Measurements from ENCODE around the gene OR10A7. TPM values are rescaled to one million over a fixed set of nuclear protein-coding genes. Genes with fewer than 3 reads are reported as not detected.

OR10A7 gene
- total RNA-seq, 2 experiments from 2014 or later = not detected

DNA sequence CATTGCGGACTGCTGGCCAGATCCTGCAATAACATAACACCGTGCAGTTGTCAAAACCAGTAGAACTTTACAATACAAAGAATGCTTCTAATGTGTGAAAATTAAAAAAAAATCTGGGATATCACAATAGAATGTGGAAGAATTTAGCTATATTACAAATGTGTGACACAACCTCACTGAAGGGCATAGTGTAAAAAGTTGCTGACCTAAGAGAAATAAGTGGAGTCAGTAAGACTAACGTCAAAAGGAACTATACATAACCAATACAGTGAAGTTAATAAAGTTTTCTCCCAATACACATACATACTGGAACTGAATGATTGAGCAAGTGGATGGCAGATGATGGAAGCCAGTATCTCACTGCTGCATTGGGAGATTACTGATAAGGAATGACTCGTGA lies 36.0 kb downstream of the OR10A7 start:
- CTCF ChIA-PET = no interaction called here
- Mint-ChIP-seq H3K4me3 (no peak overlapping the region), H3K36me3 (ENCODE audit: low read depth) (no peaks in the 10 kb centered on the region), H3K27me3 (peaks cover 2% of the 10 kb centered on the region), H3K4me1 (no peaks in the 10 kb centered on the region), H3K27ac (no peak overlapping the region), H3K9me3 (no peaks in the 10 kb centered on the region)
- no peak for DNase-seq
- POLR2A ChIA-PET = no interaction called here

DNA sequence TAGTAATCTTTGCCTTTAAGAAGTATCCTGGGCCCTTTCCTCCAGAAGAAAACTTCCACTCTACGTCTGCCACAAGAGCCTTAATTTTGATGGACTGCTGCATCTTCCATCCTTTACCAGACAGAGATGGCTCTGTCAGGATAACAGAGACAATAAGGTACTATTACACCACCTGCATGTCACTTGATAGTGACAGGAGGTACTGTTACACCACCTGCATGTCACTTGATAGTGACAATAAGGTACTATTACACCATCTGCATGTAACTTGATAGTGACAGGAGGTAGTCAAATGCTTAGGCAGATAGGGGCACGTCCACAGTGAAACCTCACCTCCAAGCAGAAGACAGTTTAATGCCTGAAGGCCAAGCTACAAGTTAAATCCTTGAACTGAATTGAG lies 37.5 kb downstream of the OR10A7 start:
- ChIA-PET POLR2A (no interaction called here), CTCF (no interaction called here)
- Mint-ChIP-seq H3K9me3 (no peaks in the 10 kb centered on the region), H3K27me3 (no peaks in the 10 kb centered on the region), H3K4me3 (no peak overlapping the region), H3K27ac (no peak overlapping the region), H3K36me3 (ENCODE audit: low read depth) (no peaks in the 10 kb centered on the region), H3K4me1 (no peaks in the 10 kb centered on the region)
- DNase-seq = no peak

Other genes starting within 250 kb of the OR10A7 start
- 100 to 1,000 TPM; 111 to 112 TPM for gene TESPA1, start 236.3 kb upstream of the OR10A7 start, total RNA-seq
- not detected for gene NEUROD4, start 201.1 kb upstream of the OR10A7 start, total RNA-seq
- not detected for gene OR9K2, start 94.6 kb upstream of the OR10A7 start, total RNA-seq
- not detected for gene OR6C74, start 23.6 kb downstream of the OR10A7 start, total RNA-seq
- gene OR6C6, start 75.5 kb downstream of the OR10A7 start, total RNA-seq = not detected
- gene OR6C1, start 93.3 kb downstream of the OR10A7 start, total RNA-seq = not detected
- gene OR6C3, start 109.7 kb downstream of the OR10A7 start, total RNA-seq = not detected
- gene OR6C75, start 141.9 kb downstream of the OR10A7 start, total RNA-seq = not detected
- gene OR6C65, start 179.5 kb downstream of the OR10A7 start, total RNA-seq = not detected
- not detected for gene OR6C76, start 205.2 kb downstream of the OR10A7 start, total RNA-seq
- gene OR6C2, start 223.1 kb downstream of the OR10A7 start, total RNA-seq = not detected
- under 1 TPM in 1 of 2 experiments, not detected in 1; 0.25 TPM for gene OR6C70, start 249.1 kb downstream of the OR10A7 start, total RNA-seq